ENCODE results near the gene PPL. TPM values are rescaled to one million over a fixed set of nuclear protein-coding genes. Genes with fewer than 3 reads are reported as not detected.

The PPL gene
- total RNA-seq, 1 experiment from 2014 or later = 56.4 TPM

GRCh38 chr16:4883501-4883900 is 53.4 kb downstream of the PPL start:
- H3K36me3 ChIP-seq (ENCODE audit: control insufficient read depth in 1 of 2, insufficient read depth in 2 of 2, low read length in 2 of 2) = peaks cover 35 to 41% of the 10 kb centered on the region in 2 experiments
- intact Hi-C loops (cut with micrococcal nuclease) = loop anchor here (2.0 kb wide), 1 partner anchor 73 kb away; no protein-coding TSS in a partner anchor
- no peak overlapping the region; the same call in 1 of the 2 replicates for H3K4me2 ChIP-seq (ENCODE audit: low read length)
- no peak overlapping the region for H3K4me3 ChIP-seq (replicated peaks in 1 of 2; ENCODE audit: low read depth in 1 of 2, low read length in 2 of 2)
- ATAC-seq = no peak
- no peak for TF ChIP-seq ZFX (IDR thresholded peaks at IDR 0.05)
- no peak for TF ChIP-seq MAX (IDR thresholded peaks at IDR 0.05)
- TF ChIP-seq ATF3 (IDR thresholded peaks at IDR 0.05) = no peak
- TF ChIP-seq JUND (IDR thresholded peaks at IDR 0.05) = no peak
- TF ChIP-seq CTCF (IDR thresholded peaks at IDR 0.05 in 2 of 3, conservative IDR thresholded peaks at IDR 0.05 in 1 of 3; ENCODE audit: borderline replicate concordance in 1 of 3, insufficient read depth in 1 of 3, low read depth in 2 of 3, low read length in 2 of 3) = no peak
- TF ChIP-seq YY1 (IDR thresholded peaks at IDR 0.05; ENCODE audit: extremely low read depth, insufficient replicate concordance, low read depth, low read length) = no peak
- no peak for TF ChIP-seq CBX3 (IDR thresholded peaks at IDR 0.05; ENCODE audit: low read depth)
- TF ChIP-seq EZH2phosphoT487 (IDR thresholded peaks at IDR 0.05; ENCODE audit: borderline replicate concordance) = no peak
- no peak for TF ChIP-seq RAD21 (IDR thresholded peaks at IDR 0.05; ENCODE audit: low read depth)
- TF ChIP-seq EZH2 (IDR thresholded peaks at IDR 0.05) = no peak
- peaks cover 21 to 27% of the 10 kb centered on the region in 2 experiments for H3K4me1 ChIP-seq (ENCODE audit: control insufficient read depth in 1 of 2, insufficient read depth in 2 of 2, low read length in 2 of 2)
- no peak overlapping the region for H3K9ac ChIP-seq (ENCODE audit: low read length)
- DNase-seq (ENCODE audit: low read depth, low spot score) = no peak
- no peaks in the 10 kb centered on the region; a peak in 1 of 4 replicates for H3K9me3 ChIP-seq (ENCODE audit: control insufficient read depth in 1 of 2, insufficient read depth in 1 of 2, low read depth in 1 of 2, low read length in 2 of 2)
- no TSS peak for BruUV-seq (replicated peaks)
- ChIA-PET CTCF (no interaction called here), POLR2A (no interaction called here), RAD21 (ENCODE audit: low non-redundant PET in 1 of 2, low total read pairs in 2 of 2, uncharacterized antibody in 2 of 2, unreplicated experiment in 2 of 2) (no interaction called here)
- no peaks in the 10 kb centered on the region for H3K9me2 ChIP-seq (ENCODE audit: insufficient read depth)
- no peak overlapping the region for H2AFZ ChIP-seq (ENCODE audit: low read depth, low read length, poor library complexity, severe bottlenecking)
- H3K27me3 ChIP-seq (ENCODE audit: insufficient read depth, low read length) = no peaks in the 10 kb centered on the region
- H3K79me2 ChIP-seq (ENCODE audit: insufficient read depth, low read length) = no peaks in the 10 kb centered on the region
- peaks cover 8% of the 10 kb centered on the region; the same call in 1 of the 2 replicates for H4K20me1 ChIP-seq (ENCODE audit: insufficient read depth)
- no peak overlapping the region for H3K27ac ChIP-seq (ENCODE audit: low read depth, low read length)
